ENCODE results near the gene TNFRSF21. TPM values are rescaled to one million over a fixed set of nuclear protein-coding genes. Genes with fewer than 3 reads are reported as not detected.

TNFRSF21 gene
- total and polyA plus RNA-seq, 9 of the 15 experiments (the other 6 are each of a cell fraction or from before 2014, with no cell fraction given): 0.63 to 5.7 (median 2.2) TPM

DNA sequence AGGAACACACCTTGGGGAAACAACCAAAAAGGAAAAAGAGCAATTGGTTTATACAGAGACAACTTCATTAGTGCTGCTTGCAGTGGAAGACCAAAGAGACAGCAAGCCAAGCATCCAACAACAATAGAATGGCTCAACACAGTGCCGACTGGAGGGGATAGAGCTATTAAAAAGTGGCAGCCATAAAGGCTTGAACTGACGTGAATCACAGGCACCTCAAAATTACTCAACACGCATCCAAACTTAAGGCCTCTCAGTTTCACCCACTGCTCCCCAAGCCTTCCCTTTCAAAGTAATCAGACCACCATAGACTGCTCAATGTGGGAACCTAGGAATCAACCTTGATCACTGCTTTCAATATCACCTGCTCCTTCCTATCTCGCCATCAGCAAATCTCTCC is 9.7 kb downstream of the TNFRSF21 start (continued):
- TF ChIP-seq, protein P1, sequence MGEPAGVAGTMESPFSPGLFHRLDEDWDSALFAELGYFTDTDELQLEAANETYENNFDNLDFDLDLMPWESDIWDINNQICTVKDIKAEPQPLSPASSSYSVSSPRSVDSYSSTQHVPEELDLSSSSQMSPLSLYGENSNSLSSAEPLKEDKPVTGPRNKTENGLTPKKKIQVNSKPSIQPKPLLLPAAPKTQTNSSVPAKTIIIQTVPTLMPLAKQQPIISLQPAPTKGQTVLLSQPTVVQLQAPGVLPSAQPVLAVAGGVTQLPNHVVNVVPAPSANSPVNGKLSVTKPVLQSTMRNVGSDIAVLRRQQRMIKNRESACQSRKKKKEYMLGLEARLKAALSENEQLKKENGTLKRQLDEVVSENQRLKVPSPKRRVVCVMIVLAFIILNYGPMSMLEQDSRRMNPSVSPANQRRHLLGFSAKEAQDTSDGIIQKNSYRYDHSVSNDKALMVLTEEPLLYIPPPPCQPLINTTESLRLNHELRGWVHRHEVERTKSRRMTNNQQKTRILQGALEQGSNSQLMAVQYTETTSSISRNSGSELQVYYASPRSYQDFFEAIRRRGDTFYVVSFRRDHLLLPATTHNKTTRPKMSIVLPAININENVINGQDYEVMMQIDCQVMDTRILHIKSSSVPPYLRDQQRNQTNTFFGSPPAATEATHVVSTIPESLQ (CRISPR knock-in tag; IDR thresholded peaks at IDR 0.05): no peak
- TF ChIP-seq NCOA6 (IDR thresholded peaks at IDR 0.05): no peak

DNA sequence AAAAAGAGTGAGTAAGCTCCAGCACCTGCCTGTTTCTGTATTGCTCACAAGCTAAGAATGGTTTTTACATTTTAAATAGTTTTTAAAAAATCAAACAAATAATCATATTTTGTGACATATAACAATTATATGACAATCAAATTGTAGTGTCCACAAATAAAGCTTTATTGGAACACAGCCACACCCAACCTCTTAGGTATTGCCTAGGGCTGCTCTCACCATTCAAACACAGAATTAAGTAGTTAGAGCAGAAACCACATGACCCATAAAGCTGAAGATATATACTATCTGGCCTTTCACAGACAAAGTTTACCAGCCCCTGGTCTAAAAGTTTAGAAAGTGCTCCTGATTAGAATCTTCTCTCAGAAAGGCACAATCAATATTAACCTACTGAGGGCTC is 11.2 kb downstream of the TNFRSF21 start:
- no peaks in the 10 kb centered on the region for H3K4me1 ChIP-seq (replicated peaks in 1 of 2; ENCODE audit: control insufficient read depth in 2 of 2, insufficient read depth in 2 of 2, low read length in 2 of 2)
- no peaks in the 10 kb centered on the region for H3K36me3 ChIP-seq (ENCODE audit: control insufficient read depth, insufficient read depth, low read length)
- BruUV-seq (replicated peaks): no TSS peak
- ChIA-PET CTCF (ENCODE audit: low intra/inter-chr PET ratio) (no interaction called here), POLR2A (no interaction called here)
- H3K4me3 ChIP-seq: no peak overlapping the region
- H3K79me2 ChIP-seq (ENCODE audit: control insufficient read depth, insufficient read depth, low read length): no peaks in the 10 kb centered on the region
- FAIRE-seq: no peak
- H3K27ac ChIP-seq (ENCODE audit: extremely low read depth, low read depth, low read length): no peak overlapping the region
- no peak for ATAC-seq
- DNase-seq (ENCODE audit: extremely low read depth in 1 of 4, low spot score in 3 of 4): no peak
- no peaks in the 10 kb centered on the region for H4K20me1 ChIP-seq (replicated peaks; ENCODE audit: control insufficient read depth, insufficient read depth, low read length)
- H2AFZ ChIP-seq (ENCODE audit: low read depth, low read length): no peak overlapping the region
- no peak for TF ChIP-seq HDAC2 (IDR thresholded peaks at IDR 0.05)
- TF ChIP-seq, protein P2, sequence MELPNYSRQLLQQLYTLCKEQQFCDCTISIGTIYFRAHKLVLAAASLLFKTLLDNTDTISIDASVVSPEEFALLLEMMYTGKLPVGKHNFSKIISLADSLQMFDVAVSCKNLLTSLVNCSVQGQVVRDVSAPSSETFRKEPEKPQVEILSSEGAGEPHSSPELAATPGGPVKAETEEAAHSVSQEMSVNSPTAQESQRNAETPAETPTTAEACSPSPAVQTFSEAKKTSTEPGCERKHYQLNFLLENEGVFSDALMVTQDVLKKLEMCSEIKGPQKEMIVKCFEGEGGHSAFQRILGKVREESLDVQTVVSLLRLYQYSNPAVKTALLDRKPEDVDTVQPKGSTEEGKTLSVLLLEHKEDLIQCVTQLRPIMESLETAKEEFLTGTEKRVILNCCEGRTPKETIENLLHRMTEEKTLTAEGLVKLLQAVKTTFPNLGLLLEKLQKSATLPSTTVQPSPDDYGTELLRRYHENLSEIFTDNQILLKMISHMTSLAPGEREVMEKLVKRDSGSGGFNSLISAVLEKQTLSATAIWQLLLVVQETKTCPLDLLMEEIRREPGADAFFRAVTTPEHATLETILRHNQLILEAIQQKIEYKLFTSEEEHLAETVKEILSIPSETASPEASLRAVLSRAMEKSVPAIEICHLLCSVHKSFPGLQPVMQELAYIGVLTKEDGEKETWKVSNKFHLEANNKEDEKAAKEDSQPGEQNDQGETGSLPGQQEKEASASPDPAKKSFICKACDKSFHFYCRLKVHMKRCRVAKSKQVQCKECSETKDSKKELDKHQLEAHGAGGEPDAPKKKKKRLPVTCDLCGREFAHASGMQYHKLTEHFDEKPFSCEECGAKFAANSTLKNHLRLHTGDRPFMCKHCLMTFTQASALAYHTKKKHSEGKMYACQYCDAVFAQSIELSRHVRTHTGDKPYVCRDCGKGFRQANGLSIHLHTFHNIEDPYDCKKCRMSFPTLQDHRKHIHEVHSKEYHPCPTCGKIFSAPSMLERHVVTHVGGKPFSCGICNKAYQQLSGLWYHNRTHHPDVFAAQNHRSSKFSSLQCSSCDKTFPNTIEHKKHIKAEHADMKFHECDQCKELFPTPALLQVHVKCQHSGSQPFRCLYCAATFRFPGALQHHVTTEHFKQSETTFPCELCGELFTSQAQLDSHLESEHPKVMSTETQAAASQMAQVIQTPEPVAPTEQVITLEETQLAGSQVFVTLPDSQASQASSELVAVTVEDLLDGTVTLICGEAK (IDR thresholded peaks at IDR 0.05): peak; percentile 88
- TF ChIP-seq, protein P2 (CRISPR knock-in tag; IDR thresholded peaks at IDR 0.05): 0 out of 2 replicates have a peak, but pooled peaks have one; percentile 30
- H3K9ac ChIP-seq (ENCODE audit: insufficient read depth in 1 of 2, low read depth in 2 of 2, low read length in 2 of 2): no peak overlapping the region
- in situ Hi-C loops (cut with MboI): no loop called here
- intact Hi-C loops (cut with micrococcal nuclease): no loop called here
- no peaks in the 10 kb centered on the region for H3K9me3 ChIP-seq (replicated peaks; ENCODE audit: control insufficient read depth, insufficient read depth, low read depth, low read length)
- no peak overlapping the region for H3K4me2 ChIP-seq (ENCODE audit: insufficient read depth, low read length)
- no peaks in the 10 kb centered on the region for H3K9me1 ChIP-seq (ENCODE audit: control insufficient read depth, insufficient read depth, low read length)
- H3K27me3 ChIP-seq (ENCODE audit: control insufficient read depth in 2 of 2, insufficient read depth in 2 of 2, low read length in 2 of 2): no peaks in the 10 kb centered on the region; a peak in 3 of 5 replicates
